GM23338 (cell line): ENCODE data around the gene TCF7L2. TPM values are rescaled to one million over a fixed set of nuclear protein-coding genes. Genes with fewer than 3 reads are reported as not detected.

Experiments
- ATAC-seq: fragments of 200-7000 bp; cut with Tn5 transposase; 3 replicates; pipeline ENCODE4 v1.9.1; 2020
- DNase-seq: peaks from one replicate; pipeline ENCODE4 v3.0.0-alpha.2; 2015; ENCODE audit warnings: low spot score
- H2AFZ ChIP-seq: fragments of 200-600 bp; sonication (generic); 2 replicates; pipeline ENCODE4 v1.8.0; 2016; ENCODE audit warnings: antibody characterized with exemption, mild to moderate bottlenecking, moderate library complexity
- H3F3A ChIP-seq: fragments of 200-600 bp; sonication (generic); replicated peaks from 2 replicates; pipeline ENCODE4 v1.8.0; 2017; ENCODE audit warnings: antibody characterized with exemption, mixed run types, low read depth
- H3K27ac ChIP-seq: fragments of 200-600 bp; sonication (generic); 2 replicates; pipeline ENCODE4 v1.6.1; 2016; ENCODE audit warnings: low read depth
- H3K27me3 ChIP-seq: fragments of 200-600 bp; sonication (generic); 2 replicates; pipeline ENCODE4 v1.8.0; 2016; ENCODE audit warnings: mild to moderate bottlenecking, mixed run types, moderate library complexity; ENCODE audit not compliant: insufficient read depth
- H3K36me3 ChIP-seq: fragments of 200-600 bp; sonication (generic); 2 replicates; pipeline ENCODE4 v1.8.0; 2016; ENCODE audit warnings: mild to moderate bottlenecking; ENCODE audit not compliant: insufficient read depth
- H3K4me1 ChIP-seq: fragments of 200-600 bp; sonication (generic); 2 replicates; pipeline ENCODE4 v1.8.0; 2016; ENCODE audit warnings: mild to moderate bottlenecking, moderate library complexity; ENCODE audit not compliant: insufficient read depth
- H3K4me2 ChIP-seq: fragments of 200-600 bp; sonication (generic); 2 replicates; pipeline ENCODE4 v1.7.1; 2017; ENCODE audit warnings: mixed run types
- H3K4me3 ChIP-seq: fragments of 200-600 bp; sonication (generic); 2 replicates; pipeline ENCODE4 v1.6.1; 2016; ENCODE audit warnings: mixed run types
- H3K79me2 ChIP-seq: fragments of 200-600 bp; sonication (generic); replicated peaks from 2 replicates; pipeline ENCODE4 v1.8.0; 2017; ENCODE audit warnings: mild to moderate bottlenecking; ENCODE audit not compliant: insufficient read depth
- H3K9me2 ChIP-seq: fragments of 200-600 bp; sonication (generic); 2 replicates; pipeline ENCODE4 v1.8.0; 2017; ENCODE audit not compliant: insufficient read depth
- H4K20me1 ChIP-seq: fragments of 200-600 bp; sonication (generic); replicated peaks from 2 replicates; pipeline ENCODE4 v1.8.0; 2017; ENCODE audit warnings: mild to moderate bottlenecking; ENCODE audit not compliant: insufficient read depth
- H3K27ac Mint-ChIP-seq: 2 replicates; pipeline ENCODE4 v1.8.0; 2020; ENCODE audit warnings: inconsistent platforms, mild to moderate bottlenecking, moderate library complexity, mixed read lengths
- H3K27me3 Mint-ChIP-seq: 3 replicates; pipeline ENCODE4 v1.8.0; 2022; ENCODE audit warnings: low read depth, mild to moderate bottlenecking, moderate library complexity, mixed read lengths, inconsistent platforms; ENCODE audit not compliant: insufficient read depth, poor library complexity
- H3K36me3 Mint-ChIP-seq: 3 replicates; pipeline ENCODE4 v1.8.0; 2021; ENCODE audit warnings: low read depth, mild to moderate bottlenecking, inconsistent platforms, moderate library complexity, mixed read lengths
- H3K4me1 Mint-ChIP-seq: 3 replicates; pipeline ENCODE4 v1.8.0; 2020; ENCODE audit warnings: mild to moderate bottlenecking, inconsistent platforms, mixed read lengths
- H3K4me3 Mint-ChIP-seq: 3 replicates; pipeline ENCODE4 v1.8.0; 2021; ENCODE audit warnings: moderate library complexity, mild to moderate bottlenecking, inconsistent platforms, mixed read lengths
- H3K9me3 Mint-ChIP-seq: 3 replicates; pipeline ENCODE4 v1.8.0; 2020; ENCODE audit warnings: moderate library complexity, mild to moderate bottlenecking, inconsistent platforms, mixed read lengths
- NANOG ChIP-seq: IDR thresholded peaks from 2 replicates; pipeline ENCODE4 v1.6.1; 2016; ENCODE audit warnings: antibody characterized with exemption, borderline replicate concordance
- POLR2AphosphoS5 ChIP-seq: IDR thresholded peaks from 2 replicates; pipeline ENCODE4 v1.6.1; 2016; ENCODE audit warnings: antibody characterized with exemption, low read depth
- ZNF331 ChIP-seq: fragments of 250-450 bp; sonication (Bioruptor Pico); IDR thresholded peaks from 2 replicates; pipeline ENCODE4 v1.5.0; 2020; ENCODE audit warnings: low read depth, mild to moderate bottlenecking, moderate library complexity
- ZNF462 ChIP-seq: fragments of 250-450 bp; sonication (Bioruptor Pico); IDR thresholded peaks from 2 replicates; pipeline ENCODE4 v1.5.0; 2020; ENCODE audit warnings: mild to moderate bottlenecking, moderate library complexity
- polyA plus RNA-seq: library from polyadenylated mRNA; unstranded; fragments of >200 nt; fragmentation: Nextera tagmentation; extraction: Ambion mirVana; gene quantifications from 2 replicates; pipeline ENCODE4 v1.2.1, GENCODE V29; 2016
- total RNA-seq: library from RNA; depleted of rRNA; stranded (reverse); fragments of >200 nt; shearing (Covaris generic); gene quantifications from 2 replicates; pipeline ENCODE4 v1.2.3, GENCODE V29; 2014
- TF ChIP-seq, protein P1 (sequence below): IDR thresholded peaks from 2 replicates; pipeline ENCODE4 v1.6.1; 2016; ENCODE audit warnings: antibody characterized with exemption

Gene TCF7L2
- total and polyA plus RNA-seq, 2 experiments from 2014 or later = 32.2 to 80.8 TPM

- Mint-ChIP-seq H3K27me3 (peaks cover 6% of the 10 kb centered on the region), H3K4me3 (no peak overlapping the region; the same call in 2 of the 3 replicates), H3K4me1 (peaks cover 72% of the 10 kb centered on the region), H3K27ac (peak overlapping the region; percentile 86), H3K36me3 (peaks cover 32% of the 10 kb centered on the region), H3K9me3 (no peaks in the 10 kb centered on the region)
- no peak overlapping the region for H2AFZ ChIP-seq
- H3K27ac ChIP-seq = peak overlapping the region; percentile 81; the same call in 1 of the 2 replicates
- no peak for DNase-seq
- no peak overlapping the region for H3K4me3 ChIP-seq
- no peak for TF ChIP-seq POLR2AphosphoS5
- TF ChIP-seq ZNF331 = no peak
- TF ChIP-seq ZNF462 (CRISPR knock-in tag) = no peak
- no peaks in the 10 kb centered on the region for H3K9me2 ChIP-seq
- ATAC-seq = no peak
- H3K4me2 ChIP-seq = peak overlapping the region; percentile 46
- peaks cover 99% of the 10 kb centered on the region for H3K79me2 ChIP-seq
- no peaks in the 10 kb centered on the region for H3K27me3 ChIP-seq
- no peaks in the 10 kb centered on the region; the same call in 1 of the 2 replicates for H3K36me3 ChIP-seq
- peaks cover 41% of the 10 kb centered on the region for H3K4me1 ChIP-seq
- peaks cover 45% of the 10 kb centered on the region for H4K20me1 ChIP-seq
- H3F3A ChIP-seq = peaks cover 4% of the 10 kb centered on the region
These were observed 136.2 kb downstream of the TCF7L2 start for GRCh38 chr10:113086282-113086681.

- Histone ChIP-seq H3K36me3 (no peaks in the 10 kb centered on the region; the same call in 1 of the 2 replicates), H2AFZ (no peak overlapping the region), H3K79me2 (peaks cover 99% of the 10 kb centered on the region), H3K27ac (peak overlapping the region; percentile 81), H3F3A (peaks cover 4% of the 10 kb centered on the region; the same call in 1 of the 2 replicates), H3K9me2 (no peaks in the 10 kb centered on the region), H3K4me2 (peak overlapping the region; percentile 46; the same call in 1 of the 2 replicates), H3K27me3 (no peaks in the 10 kb centered on the region), H3K4me3 (no peak overlapping the region), H3K4me1 (peaks cover 41% of the 10 kb centered on the region), H4K20me1 (peaks cover 51% of the 10 kb centered on the region)
- Mint-ChIP-seq H3K27me3 (peaks cover 2% of the 10 kb centered on the region), H3K9me3 (no peaks in the 10 kb centered on the region), H3K4me1 (peaks cover 71% of the 10 kb centered on the region), H3K36me3 (peaks cover 44% of the 10 kb centered on the region), H3K27ac (peak overlapping the region; percentile 90), H3K4me3 (no peak overlapping the region; the same call in 2 of the 3 replicates)
- peak; percentile 62 for DNase-seq
- 0 out of 2 replicates have a peak, but pooled peaks have one; percentile 15 for TF ChIP-seq POLR2AphosphoS5
- TF ChIP-seq NANOG = no peak
- TF ChIP-seq, protein P1, sequence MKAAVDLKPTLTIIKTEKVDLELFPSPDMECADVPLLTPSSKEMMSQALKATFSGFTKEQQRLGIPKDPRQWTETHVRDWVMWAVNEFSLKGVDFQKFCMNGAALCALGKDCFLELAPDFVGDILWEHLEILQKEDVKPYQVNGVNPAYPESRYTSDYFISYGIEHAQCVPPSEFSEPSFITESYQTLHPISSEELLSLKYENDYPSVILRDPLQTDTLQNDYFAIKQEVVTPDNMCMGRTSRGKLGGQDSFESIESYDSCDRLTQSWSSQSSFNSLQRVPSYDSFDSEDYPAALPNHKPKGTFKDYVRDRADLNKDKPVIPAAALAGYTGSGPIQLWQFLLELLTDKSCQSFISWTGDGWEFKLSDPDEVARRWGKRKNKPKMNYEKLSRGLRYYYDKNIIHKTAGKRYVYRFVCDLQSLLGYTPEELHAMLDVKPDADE = no peak
- peak; percentile 73 for ATAC-seq
These were observed 137.3 kb downstream of the TCF7L2 start for GRCh38 chr10:113087165-113088029.
